Left ventricle myocardium inferior (tissue), 1 donor: Measurements from ENCODE around the gene SRP68. TPM values are rescaled to one million over a fixed set of nuclear protein-coding genes. Genes with fewer than 3 reads are reported as not detected.
"Not testable (repeated sequence)": the region's sequence is repeated elsewhere in the genome, so short reads cannot be mapped to it uniquely, and the experiment has no call there.

Experiments used
- DNase-seq: peaks from one replicate; pipeline ENCODE4 v3.0.0-alpha.2; 2020
- H3K27ac ChIP-seq: fragments of 200-600 bp; replicated peaks from 2 replicates; pipeline ENCODE4 v1.8.0; 2021
- H3K27me3 ChIP-seq: fragments of 200-600 bp; 2 replicates; pipeline ENCODE4 v1.8.0; 2021; ENCODE audit warnings: low read depth
- H3K36me3 ChIP-seq: fragments of 200-600 bp; 2 replicates; pipeline ENCODE4 v1.8.0; 2021
- H3K4me1 ChIP-seq: fragments of 200-600 bp; 2 replicates; pipeline ENCODE4 v1.8.0; 2021
- H3K4me3 ChIP-seq: fragments of 200-600 bp; 2 replicates; pipeline ENCODE4 v1.8.0; 2021; ENCODE audit warnings: mild to moderate bottlenecking, moderate library complexity
- H3K9me3 ChIP-seq: fragments of 200-600 bp; replicated peaks from 2 replicates; pipeline ENCODE4 v1.8.0; 2021
- CTCF ChIP-seq: fragments of 200-600 bp; IDR thresholded peaks from 2 replicates; pipeline ENCODE4 v1.8.0; 2021; ENCODE audit warnings: antibody characterized with exemption, mild to moderate bottlenecking, borderline replicate concordance
- intact Hi-C: fragments of 100-400 bp; cut with micrococcal nuclease; formaldehyde crosslinking; loops from one replicate; pipeline ENCODE4 v1.11.0; 2022
- total RNA-seq: library from RNA; stranded (reverse); fragmentation: NEBNext Ultra II Directional; extraction: Animal tissue kit (Norgen Biotek cat#: 25700); gene quantifications from one replicate; pipeline ENCODE4 v1.2.1, GENCODE V29; 2021
- donor health status: DM: no; HTN: yes; CAD: no; lungs with severe emphysema.

Gene SRP68
- total RNA-seq, 1 donor from 2014 or later, result 57.4 TPM

GRCh38 chr17:76081295-76082210 lies 9.2 kb upstream of the SRP68 start:
- H3K27me3 ChIP-seq, result peaks cover 35% of the 10 kb centered on the region
- no peak overlapping the region for H3K27ac ChIP-seq
- intact Hi-C loops, result no loop called here
- TF ChIP-seq CTCF, result no peak
- no peak overlapping the region for H3K4me3 ChIP-seq
- no peaks in the 10 kb centered on the region for H3K9me3 ChIP-seq
- DNase-seq, result no peak
- H3K36me3 ChIP-seq, result peaks cover 35% of the 10 kb centered on the region
- peaks cover 27% of the 10 kb centered on the region for H3K4me1 ChIP-seq

- Histone ChIP-seq H3K36me3 (peaks cover 27% of the 10 kb centered on the region), H3K27ac (no peak overlapping the region), H3K27me3 (peaks cover 42% of the 10 kb centered on the region), H3K4me1 (peaks cover 34% of the 10 kb centered on the region), H3K4me3 (no peak overlapping the region), H3K9me3 (no peaks in the 10 kb centered on the region)
- intact Hi-C loops, result no loop called here
- no peak for DNase-seq
- TF ChIP-seq CTCF, result no peak
Measured at GRCh38 chr17:76080768-76081287, 8.5 kb upstream of the SRP68 start.

- peaks cover 21% of the 10 kb centered on the region for H3K36me3 ChIP-seq
- peaks cover 49% of the 10 kb centered on the region for H3K27me3 ChIP-seq
- TF ChIP-seq CTCF, result no peak
Measured at GRCh38 chr17:76079956-76080767, 7.8 kb upstream of the SRP68 start.

GRCh38 chr17:76079535-76079955 lies 7.2 kb upstream of the SRP68 start:
- Histone ChIP-seq H3K27me3 (peaks cover 55% of the 10 kb centered on the region), H3K9me3 (no peaks in the 10 kb centered on the region), H3K4me3 (no peak overlapping the region), H3K4me1 (peaks cover 47% of the 10 kb centered on the region), H3K27ac (no peak overlapping the region), H3K36me3 (peaks cover 15% of the 10 kb centered on the region)
- DNase-seq, result no peak
- TF ChIP-seq CTCF, result no peak
- intact Hi-C loops, result no loop called here

More at GRCh38 chr17:76079956-76080767, 7.8 kb upstream of the SRP68 start:
- no peak for DNase-seq
- H3K4me1 ChIP-seq, result peaks cover 41% of the 10 kb centered on the region
- no peak overlapping the region for H3K4me3 ChIP-seq
- no peak overlapping the region for H3K27ac ChIP-seq
- intact Hi-C loops, result no loop called here
- no peaks in the 10 kb centered on the region for H3K9me3 ChIP-seq

- H3K27me3 ChIP-seq, result peaks cover 61% of the 10 kb centered on the region
- no peak for TF ChIP-seq CTCF
- H3K9me3 ChIP-seq, result no peaks in the 10 kb centered on the region
- H3K4me3 ChIP-seq, result no peak within 1 kb of the TSS
- DNase-seq, result no peak
- no peak within 1 kb of the TSS for H3K27ac ChIP-seq
- peaks cover 10% of the 10 kb centered on the region for H3K36me3 ChIP-seq
- peaks cover 53% of the 10 kb centered on the region for H3K4me1 ChIP-seq
- intact Hi-C loops, result no loop called here
Measured at GRCh38 chr17:76078860-76079534, 6.7 kb upstream of the SRP68 start, which contains the start of gene ZACN. ZACN (plus strand) TSS chr17:76079182; CDS start chr17:76079265, 83 bp downstream.

- H3K36me3 ChIP-seq, H3K4me3 ChIP-seq, DNase-seq, H3K27ac ChIP-seq, H3K9me3 ChIP-seq, intact Hi-C loops: not testable (repeated sequence)
- Histone ChIP-seq H3K4me1 (peaks cover 53% of the 10 kb centered on the region), H3K27me3 (peaks cover 67% of the 10 kb centered on the region)
Measured at GRCh38 chr17:76078370-76078769, 6.1 kb upstream of the SRP68 start.
